OCI-M2 (cell line): Measurements from ENCODE around the gene ZNF765.
A peak's percentile ranks its signal among the peaks of the same experiment; 100 is the strongest.
"Not testable (repeated sequence)": the region's sequence is repeated elsewhere in the genome, so short reads cannot be mapped to it uniquely, and the experiment has no call there.

Source experiments
- DNase-seq: peaks from one replicate; lab custom pipeline; 2025; ENCODE audit not compliant: unreplicated experiment; lab: John Stamatoyannopoulos, UW

Gene ZNF765

GRCh38 chr19:53394974-53395839 lies at the start of gene ZNF765:
TSS of gene ZNF765 (plus strand) at chr19:53395149. CDS start at chr19:53398016, 2,867 bp downstream.
- DNase-seq: peak; percentile 28

GRCh38 chr19:53355739-53356138 lies 39.2 kb upstream of the ZNF765 start:
- DNase-seq: no peak

DNA sequence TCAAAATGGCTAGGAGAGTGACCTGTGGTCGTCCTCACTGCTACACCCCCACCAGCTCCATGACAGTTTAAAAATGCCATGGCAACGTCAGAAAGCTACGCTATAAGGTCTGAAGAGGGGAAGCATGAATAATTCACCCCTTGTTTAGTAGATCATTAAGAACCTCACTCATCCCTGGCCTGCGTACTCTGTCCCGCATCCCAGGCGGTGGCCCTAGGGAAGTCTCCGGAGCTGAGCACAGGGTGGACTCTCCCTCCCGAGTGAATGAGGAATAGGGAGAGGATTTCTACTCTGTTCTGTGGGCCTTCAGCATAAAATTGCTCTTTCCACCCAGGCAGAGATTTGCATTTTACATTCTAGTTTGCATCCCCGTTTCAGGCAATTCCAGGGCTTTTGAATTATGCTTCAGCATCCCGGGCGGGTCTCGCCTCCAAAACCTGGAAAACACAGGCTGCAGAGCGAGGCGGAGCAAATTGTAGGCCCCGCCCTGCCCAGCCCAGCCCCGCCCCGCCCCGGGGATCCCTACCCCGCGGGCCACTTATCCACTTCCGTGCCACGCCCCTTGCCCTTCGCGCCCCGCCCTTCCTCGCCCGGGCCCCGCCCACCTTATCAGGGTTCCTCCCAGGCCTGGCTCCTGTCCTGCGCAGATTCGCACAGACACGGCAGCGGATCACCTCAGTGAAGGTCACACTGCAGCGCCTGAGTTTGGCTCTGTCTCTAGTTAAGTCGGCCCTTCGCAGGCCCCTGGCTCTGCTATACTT lies 36.9 kb upstream of the ZNF765 start:
- no peak for DNase-seq

DNA sequence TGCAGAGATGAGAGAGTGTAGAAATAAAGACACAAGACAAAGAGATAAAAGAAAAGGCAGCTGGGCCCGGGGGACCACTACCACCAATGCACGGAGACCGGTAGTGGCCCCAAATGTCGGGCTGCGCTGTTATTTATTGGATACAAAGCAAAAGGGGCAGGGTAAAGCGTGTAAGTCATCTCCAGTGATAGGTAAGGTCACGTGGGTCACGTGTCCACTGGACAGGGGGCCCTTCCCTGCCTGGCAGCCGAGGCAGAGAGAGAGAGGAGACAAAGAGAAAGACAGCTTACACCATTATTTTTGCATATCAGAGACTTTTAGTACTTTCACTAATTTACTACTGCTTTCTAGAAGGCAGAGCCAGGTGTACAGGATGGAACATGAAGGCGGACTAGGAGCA lies 34.9 kb upstream of the ZNF765 start:
- DNase-seq: not testable (repeated sequence)

- no peak for DNase-seq
These were observed 29.6 kb upstream of the ZNF765 start, which contains the start of gene ZNF525 for GRCh38 chr19:53365134-53365898. TSS of gene ZNF525 (plus strand) at chr19:53365705. CDS start at chr19:53372282, 6,577 bp downstream.

DNA sequence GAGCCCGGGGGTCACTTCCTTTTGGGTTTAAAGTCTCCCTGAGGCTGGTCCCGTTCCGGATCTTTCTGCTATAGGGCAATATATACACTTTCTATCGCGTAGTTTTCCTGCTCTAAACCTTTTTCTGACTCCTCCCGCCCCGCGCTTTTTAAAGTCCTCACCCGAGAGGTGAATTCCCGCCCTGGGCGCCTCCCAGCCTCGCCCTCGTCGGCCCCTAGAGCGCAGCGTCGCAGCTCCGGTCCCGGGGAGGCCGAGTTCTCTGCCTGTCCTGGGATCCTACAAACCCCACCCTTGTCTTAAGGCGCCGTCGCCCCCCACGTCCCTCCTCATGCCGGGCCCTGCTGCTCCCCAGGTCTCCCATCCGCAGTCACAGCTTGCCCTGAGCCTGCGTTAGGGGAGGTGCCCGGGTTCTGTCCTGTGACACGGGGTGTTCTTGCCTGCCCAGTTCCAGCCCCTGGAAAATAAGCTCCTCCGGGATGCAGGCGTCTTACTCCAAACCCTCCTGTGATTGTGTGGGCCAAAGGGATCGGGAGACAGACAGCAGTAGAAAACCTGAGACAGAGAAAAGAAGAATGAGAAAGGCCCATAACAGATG lies 29.0 kb upstream of the ZNF765 start:
- DNase-seq: no peak

DNA sequence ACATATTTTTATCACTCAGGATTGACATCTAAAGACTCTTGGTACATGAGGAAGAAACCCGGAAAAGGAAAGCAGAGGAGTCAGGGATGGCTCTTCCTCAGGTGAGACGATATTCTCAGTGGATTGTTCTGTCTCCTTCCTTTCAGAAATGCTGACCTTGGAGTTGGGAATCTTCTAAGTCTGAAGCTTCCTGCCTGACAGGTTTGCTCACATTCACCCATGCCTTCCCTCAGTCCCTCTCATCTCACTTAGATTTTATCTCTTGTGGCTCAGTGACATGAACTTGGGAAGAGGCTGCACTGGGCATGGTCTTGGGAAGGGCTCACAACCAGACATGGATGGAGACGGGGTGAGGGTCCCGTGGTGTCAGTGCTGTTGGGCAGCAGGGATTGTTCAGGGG lies 22.8 kb upstream of the ZNF765 start:
- no peak for DNase-seq

DNA sequence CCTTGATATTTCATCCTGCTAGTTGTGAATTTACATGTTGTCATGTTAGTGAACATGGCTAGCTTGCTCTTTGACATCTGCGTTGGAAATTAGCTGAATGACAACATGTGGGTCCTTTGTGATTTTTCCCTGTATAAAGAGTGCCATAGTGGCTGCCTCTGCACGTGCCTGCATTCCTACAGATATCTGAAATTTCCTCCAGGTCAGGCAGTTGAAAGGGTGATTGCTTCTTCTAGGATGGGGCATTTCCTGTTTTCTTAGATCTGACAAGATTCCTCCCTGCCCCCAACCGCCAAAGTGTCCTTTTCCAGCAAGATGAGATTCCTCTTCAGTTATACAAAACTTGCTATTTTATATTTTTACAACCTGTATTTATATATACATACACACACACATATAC lies 20.7 kb upstream of the ZNF765 start:
- DNase-seq: no peak

GRCh38 chr19:53374743-53375142 lies 20.2 kb upstream of the ZNF765 start:
- no peak for DNase-seq

GRCh38 chr19:53381376-53381775 lies 13.6 kb upstream of the ZNF765 start:
- no peak for DNase-seq

DNA sequence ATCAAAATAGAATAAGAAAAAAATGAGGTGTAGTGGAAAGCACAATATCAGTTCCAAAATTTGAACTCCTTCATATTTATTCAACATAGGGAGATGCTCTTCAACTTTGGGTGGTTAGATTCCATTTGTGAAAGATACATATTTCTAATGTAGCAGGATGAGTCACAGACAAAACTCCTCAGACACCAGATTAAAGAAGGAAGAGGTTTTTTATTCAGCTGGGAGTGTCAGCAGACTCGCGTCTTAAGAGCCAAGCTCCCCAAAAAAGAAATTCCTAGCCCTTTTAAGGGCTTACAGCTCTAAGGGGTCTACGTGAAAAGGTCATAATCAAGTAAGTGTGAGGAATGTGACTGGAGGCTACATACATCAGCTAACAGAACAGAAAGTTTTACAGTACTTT lies 6.8 kb upstream of the ZNF765 start:
- no peak for DNase-seq

DNA sequence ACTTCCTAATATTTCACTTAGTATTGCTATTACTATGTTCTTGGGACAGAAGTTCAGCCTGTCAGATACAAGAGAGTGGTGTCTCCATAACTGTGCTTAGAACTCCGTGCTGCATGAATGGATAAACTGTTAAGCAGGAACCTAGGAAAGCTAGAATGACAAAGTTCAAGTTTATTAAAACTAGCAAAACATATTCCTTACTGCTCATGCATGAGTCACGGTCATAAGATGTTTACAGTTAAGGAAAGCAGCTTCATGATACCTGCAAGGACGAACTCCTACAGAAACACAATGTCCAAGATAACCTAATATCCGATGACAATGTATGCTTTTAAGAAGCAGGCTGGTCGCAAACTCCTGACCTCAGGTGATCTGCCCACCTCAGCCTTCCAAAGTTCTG lies 6.0 kb upstream of the ZNF765 start:
- no peak for DNase-seq

- no peak for DNase-seq
These were observed 5.4 kb upstream of the ZNF765 start for GRCh38 chr19:53389571-53389970.

DNA sequence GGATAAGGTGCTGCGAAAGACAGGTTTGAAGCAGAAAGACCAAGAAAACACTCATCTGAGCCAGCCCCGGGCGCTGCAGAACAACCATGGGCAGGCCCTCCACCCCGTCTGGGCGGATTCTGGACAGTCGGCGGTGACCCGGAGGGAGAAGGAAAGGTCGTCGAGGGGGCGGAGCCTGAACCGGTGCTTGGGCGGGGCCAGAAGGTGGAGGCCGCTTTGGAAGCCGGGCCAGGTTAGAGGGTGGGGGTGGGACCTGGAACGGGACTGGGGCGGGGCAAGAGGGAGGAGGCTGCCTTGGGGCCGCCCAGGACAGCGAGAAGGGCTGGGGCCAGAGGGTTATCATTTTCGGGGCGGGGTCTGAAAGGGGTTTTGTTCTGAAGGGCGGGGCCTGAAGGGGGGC lies 5.0 kb upstream of the ZNF765 start:
- DNase-seq: no peak

GRCh38 chr19:53394522-53394973 lies 401 bp upstream of the ZNF765 start:
- no peak for DNase-seq

GRCh38 chr19:53395840-53396524 lies 1.0 kb downstream of the ZNF765 start:
- DNase-seq: not testable (repeated sequence)

GRCh38 chr19:53396525-53396868 lies 1.5 kb downstream of the ZNF765 start:
- no peak for DNase-seq

GRCh38 chr19:53397918-53398317 lies 3.0 kb downstream of the ZNF765 start:
- not testable (repeated sequence) for DNase-seq

- DNase-seq: no peak
These were observed 14.7 kb downstream of the ZNF765 start for GRCh38 chr19:53409505-53410204.
